ENCODE data around the gene AFG1L.

AFG1L gene

GRCh38 chr6:108501559-108501958 lies 206.7 kb downstream of the AFG1L start:
- Histone ChIP-seq H3F3A (ENCODE audit: low read depth) (no peaks in the 10 kb centered on the region), H4K20me1 (ENCODE audit: insufficient read depth, low read length, poor library complexity, severe bottlenecking) (no peaks in the 10 kb centered on the region), H3K36me3 (ENCODE audit: insufficient read depth, low read length) (no peaks in the 10 kb centered on the region), H2AFZ (ENCODE audit: low read length) (no peak overlapping the region), H3K4me3 (ENCODE audit: low read length, poor library complexity, severe bottlenecking) (no peak overlapping the region), H3K9me2 (replicated peaks; ENCODE audit: low read depth, low read length) (no peaks in the 10 kb centered on the region), H3K4me1 (ENCODE audit: insufficient read depth, low read length, poor library complexity, severe bottlenecking) (peaks cover 9% of the 10 kb centered on the region), H3K9me3 (ENCODE audit: insufficient read depth, low read depth, low read length) (no peaks in the 10 kb centered on the region), H3K9ac (ENCODE audit: low read depth, low read length, poor library complexity, severe bottlenecking) (no peak overlapping the region), H3K27me3 (ENCODE audit: insufficient read depth, low read length, poor library complexity, severe bottlenecking) (no peaks in the 10 kb centered on the region), H3K4me2 (ENCODE audit: low read depth, low read length, poor library complexity, severe bottlenecking) (no peak overlapping the region), H3K79me2 (ENCODE audit: insufficient read depth, low read length) (no peaks in the 10 kb centered on the region)
- TF ChIP-seq CTCF (conservative IDR thresholded peaks at IDR 0.05; ENCODE audit: low read length) (no peak), EZH2phosphoT487 (IDR thresholded peaks at IDR 0.05; ENCODE audit: borderline replicate concordance) (no peak)

- Histone ChIP-seq H3K9me3 (ENCODE audit: insufficient read depth, low read depth, low read length) (no peaks in the 10 kb centered on the region), H3K27me3 (ENCODE audit: insufficient read depth, low read length, poor library complexity, severe bottlenecking) (no peaks in the 10 kb centered on the region), H3K4me2 (ENCODE audit: low read depth, low read length, poor library complexity, severe bottlenecking) (peak overlapping the region; percentile 18), H2AFZ (ENCODE audit: low read length) (no peak overlapping the region), H3F3A (ENCODE audit: low read depth) (no peaks in the 10 kb centered on the region), H3K9ac (ENCODE audit: low read depth, low read length, poor library complexity, severe bottlenecking) (no peak overlapping the region), H3K36me3 (ENCODE audit: insufficient read depth, low read length) (no peaks in the 10 kb centered on the region), H3K9me2 (replicated peaks; ENCODE audit: low read depth, low read length) (no peaks in the 10 kb centered on the region), H3K4me1 (ENCODE audit: insufficient read depth, low read length, poor library complexity, severe bottlenecking) (peaks cover 9% of the 10 kb centered on the region), H3K79me2 (ENCODE audit: insufficient read depth, low read length) (no peaks in the 10 kb centered on the region), H3K4me3 (ENCODE audit: low read length, poor library complexity, severe bottlenecking) (no peak overlapping the region), H4K20me1 (ENCODE audit: insufficient read depth, low read length, poor library complexity, severe bottlenecking) (no peaks in the 10 kb centered on the region)
- TF ChIP-seq CTCF (conservative IDR thresholded peaks at IDR 0.05; ENCODE audit: low read length) (no peak), EZH2phosphoT487 (IDR thresholded peaks at IDR 0.05; ENCODE audit: borderline replicate concordance) (no peak)
Observed at GRCh38 chr6:108502832-108503231, 208.0 kb downstream of the AFG1L start.

- no peak overlapping the region for H3K4me3 ChIP-seq (ENCODE audit: low read length, poor library complexity, severe bottlenecking)
- H3K9me3 ChIP-seq (ENCODE audit: insufficient read depth, low read depth, low read length) = no peaks in the 10 kb centered on the region
- H3K9ac ChIP-seq (ENCODE audit: low read depth, low read length, poor library complexity, severe bottlenecking) = no peak overlapping the region
- no peaks in the 10 kb centered on the region for H4K20me1 ChIP-seq (ENCODE audit: insufficient read depth, low read length, poor library complexity, severe bottlenecking)
- H3K36me3 ChIP-seq (ENCODE audit: insufficient read depth, low read length) = no peaks in the 10 kb centered on the region
- H3K9me2 ChIP-seq (replicated peaks; ENCODE audit: low read depth, low read length) = no peaks in the 10 kb centered on the region
- no peak overlapping the region for H3K4me2 ChIP-seq (ENCODE audit: low read depth, low read length, poor library complexity, severe bottlenecking)
- H3K79me2 ChIP-seq (ENCODE audit: insufficient read depth, low read length) = no peaks in the 10 kb centered on the region
- peaks cover 9% of the 10 kb centered on the region for H3K4me1 ChIP-seq (ENCODE audit: insufficient read depth, low read length, poor library complexity, severe bottlenecking)
- no peak overlapping the region for H2AFZ ChIP-seq (ENCODE audit: low read length)
- H3K27me3 ChIP-seq (ENCODE audit: insufficient read depth, low read length, poor library complexity, severe bottlenecking) = no peaks in the 10 kb centered on the region
- TF ChIP-seq EZH2phosphoT487 (IDR thresholded peaks at IDR 0.05; ENCODE audit: borderline replicate concordance) = no peak
- no peak for TF ChIP-seq CTCF (conservative IDR thresholded peaks at IDR 0.05; ENCODE audit: low read length)
- no peaks in the 10 kb centered on the region for H3F3A ChIP-seq (ENCODE audit: low read depth)
Observed at GRCh38 chr6:108507316-108507715, 212.5 kb downstream of the AFG1L start.

Measured in Loucy (cell line).